Left renal cortex interstitium (tissue), 4 donors: ENCODE results near the gene TRAF3. TPM values are rescaled to one million over a fixed set of nuclear protein-coding genes. Genes with fewer than 3 reads are reported as not detected.

Experiments
- DNase-seq, 4 donors: peaks; one replicate each; pipeline ENCODE4 v3.0.0-alpha.2; 2013; ENCODE audit warnings: low read depth in 4 of 4, low spot score in 2 of 4, missing footprints in 1 of 4
- polyA plus RNA-seq, 4 donors: library from polyadenylated mRNA; unstranded; fragments of 120-200 nt; gene quantifications; one replicate each; pipeline ENCODE4 v1.2.1, GENCODE V29; 2013; ENCODE audit not compliant: insufficient read length in 4 of 4

TRAF3 gene
- 10 to 100 TPM; 13.9 to 18.1 (median 16.7) TPM for polyA plus RNA-seq

GRCh38 chr14:102776761-102777710 is at the start of gene TRAF3:
Gene TRAF3 (plus strand): TSS chr14:102777449. CDS start chr14:102870202, 92,753 bp downstream.
- DNase-seq, result no peak

- DNase-seq, result no peak
These were observed 48.7 kb upstream of the TRAF3 start for GRCh38 chr14:102728501-102728900.

- no peak for DNase-seq
These were observed 48.0 kb upstream of the TRAF3 start for GRCh38 chr14:102729268-102729667.

GRCh38 chr14:102729825-102730224 is 47.4 kb upstream of the TRAF3 start:
- DNase-seq, result no peak

- DNase-seq, result no peak
These were observed 46.0 kb upstream of the TRAF3 start for GRCh38 chr14:102731101-102731870.

- DNase-seq, result no peak
These were observed 45.1 kb upstream of the TRAF3 start for GRCh38 chr14:102731871-102732800.

- DNase-seq, result no peak
These were observed 44.3 kb upstream of the TRAF3 start for GRCh38 chr14:102732924-102733323.

GRCh38 chr14:102733326-102733725 is 43.9 kb upstream of the TRAF3 start:
- DNase-seq, result no peak

- no peak for DNase-seq
These were observed 42.8 kb upstream of the TRAF3 start for GRCh38 chr14:102734436-102734835.

GRCh38 chr14:102736956-102737355 is 40.3 kb upstream of the TRAF3 start:
- no peak for DNase-seq

GRCh38 chr14:102737402-102738372 is 39.6 kb upstream of the TRAF3 start:
- no peak for DNase-seq

- no peak for DNase-seq
These were observed 38.7 kb upstream of the TRAF3 start for GRCh38 chr14:102738373-102739189.

GRCh38 chr14:102739190-102739469 is 38.1 kb upstream of the TRAF3 start:
- DNase-seq, result no peak

- DNase-seq, result no peak
These were observed 30.4 kb upstream of the TRAF3 start for GRCh38 chr14:102746634-102747438.

GRCh38 chr14:102748806-102749205 is 28.4 kb upstream of the TRAF3 start:
- DNase-seq, result no peak

GRCh38 chr14:102749393-102750305 is 27.6 kb upstream of the TRAF3 start:
- DNase-seq, result no peak

- DNase-seq, result no peak
These were observed 26.9 kb upstream of the TRAF3 start for GRCh38 chr14:102750376-102750775.
